ENCODE measurements around the gene ERI3. TPM values are rescaled to one million over a fixed set of nuclear protein-coding genes. Genes with fewer than 3 reads are reported as not detected.

Gene ERI3
- total and polyA plus RNA-seq, 10 of the 15 experiments (the other 5 are each of a cell fraction or from before 2014, with no cell fraction given), result 20.6 to 90.4 (median 41.2) TPM

DNA sequence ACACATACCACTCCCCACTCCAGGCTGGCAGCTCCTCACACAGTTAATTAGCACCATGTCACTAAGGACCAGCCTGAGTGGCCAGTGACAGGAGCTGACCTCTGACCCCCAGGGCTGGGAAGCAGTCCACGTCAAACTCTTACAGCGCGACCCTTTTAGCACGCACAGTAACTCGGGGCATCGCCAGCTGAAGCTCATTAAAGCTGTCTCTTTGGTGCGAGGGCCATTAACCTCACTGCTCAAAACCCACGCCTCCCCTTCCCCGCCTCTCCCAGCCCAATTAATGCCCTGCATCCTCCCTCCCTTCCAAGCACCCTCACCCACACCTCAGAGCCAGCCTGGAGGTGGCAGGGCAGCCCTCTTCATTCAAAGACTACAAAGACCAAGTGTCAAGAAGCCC lies 110.1 kb downstream of the ERI3 start:
- POLR2A ChIA-PET, result no interaction called here
- H3K27ac ChIP-seq (ENCODE audit: control insufficient read depth, insufficient read depth), result no peak overlapping the region
- no peaks in the 10 kb centered on the region for H3K27me3 ChIP-seq (replicated peaks in 1 of 2; ENCODE audit: control insufficient read depth in 2 of 2, insufficient read depth in 2 of 2, low read length in 1 of 2)
- BruUV-seq (replicated peaks), result no TSS peak
- no peak for DNase-seq (ENCODE audit: low read depth, low spot score)
- H3K9ac ChIP-seq (ENCODE audit: control insufficient read depth, insufficient read depth, low read length), result no peak overlapping the region
- no peaks in the 10 kb centered on the region for H3K9me3 ChIP-seq (replicated peaks; ENCODE audit: control insufficient read depth, insufficient read depth, low read length)
- CTCF ChIA-PET, result no interaction called here
- no peak overlapping the region for H3K4me3 ChIP-seq
- no peak for ATAC-seq
- in situ Hi-C loops (cut with MboI), result no loop called here
- intact Hi-C loops (cut with micrococcal nuclease; ENCODE audit: unreplicated experiment), result no loop called here
- FAIRE-seq, result no peak
- H3K36me3 ChIP-seq (ENCODE audit: control insufficient read depth in 2 of 2, insufficient read depth in 2 of 2, low read length in 1 of 2), result peaks cover 0 to 1% of the 10 kb centered on the region in 2 experiments; a peak in 2 of 4 replicates
- no peaks in the 10 kb centered on the region for H3K4me1 ChIP-seq (ENCODE audit: control insufficient read depth, insufficient read depth, low read length)
- over 99% methylated on average over 9 of the region's 9 CpGs for WGBS (ENCODE audit: insufficient coverage, insufficient replicate concordance, low lambda C conversion rate, missing lambda C conversion rate)
- H3K79me2 ChIP-seq (ENCODE audit: control insufficient read depth, insufficient read depth, low read length), result no peaks in the 10 kb centered on the region
- H2AFZ ChIP-seq (ENCODE audit: control insufficient read depth, low read depth, low read length), result no peak overlapping the region
- SMC1A ChIA-PET (ENCODE audit: uncharacterized antibody, unreplicated experiment), result no interaction called here
- RAD21 ChIA-PET (ENCODE audit: unreplicated experiment), result no interaction called here
- no peaks in the 10 kb centered on the region for H4K20me1 ChIP-seq (ENCODE audit: control insufficient read depth, insufficient read depth)
- H3K4me2 ChIP-seq (ENCODE audit: control insufficient read depth, insufficient read depth), result no peak overlapping the region
- TF ChIP-seq ZBTB4 (CRISPR knock-in tag; IDR thresholded peaks at IDR 0.05) (no peak), EGR1 (IDR thresholded peaks at IDR 0.05; ENCODE audit: borderline replicate concordance in 1 of 2, low read depth in 2 of 2, low read length in 2 of 2) (no peak), SMAD1 (IDR thresholded peaks at IDR 0.05; ENCODE audit: low read depth, partially characterized antibody) (no peak), JUNB (IDR thresholded peaks at IDR 0.05) (no peak), ZNF622 (IDR thresholded peaks at IDR 0.05) (no peak), EED (IDR thresholded peaks at IDR 0.05; ENCODE audit: low read depth) (no peak), TCF7 (IDR thresholded peaks at IDR 0.05; ENCODE audit: borderline replicate concordance) (no peak), RELB (IDR thresholded peaks at IDR 0.05; ENCODE audit: low read depth) (no peak), TCF12 (IDR thresholded peaks at IDR 0.05; ENCODE audit: low read depth, low read length) (no peak), FOS (IDR thresholded peaks at IDR 0.05; ENCODE audit: borderline replicate concordance, extremely low read depth, insufficient read length) (no peak), ZZZ3 (IDR thresholded peaks at IDR 0.05; ENCODE audit: control insufficient read depth, insufficient read length, low read depth) (no peak), IRF4 (IDR thresholded peaks at IDR 0.05; ENCODE audit: low read depth, low read length) (no peak), NFIC (IDR thresholded peaks at IDR 0.05; ENCODE audit: low read depth, low read length) (no peak)
- TF ChIP-seq, protein P1, sequence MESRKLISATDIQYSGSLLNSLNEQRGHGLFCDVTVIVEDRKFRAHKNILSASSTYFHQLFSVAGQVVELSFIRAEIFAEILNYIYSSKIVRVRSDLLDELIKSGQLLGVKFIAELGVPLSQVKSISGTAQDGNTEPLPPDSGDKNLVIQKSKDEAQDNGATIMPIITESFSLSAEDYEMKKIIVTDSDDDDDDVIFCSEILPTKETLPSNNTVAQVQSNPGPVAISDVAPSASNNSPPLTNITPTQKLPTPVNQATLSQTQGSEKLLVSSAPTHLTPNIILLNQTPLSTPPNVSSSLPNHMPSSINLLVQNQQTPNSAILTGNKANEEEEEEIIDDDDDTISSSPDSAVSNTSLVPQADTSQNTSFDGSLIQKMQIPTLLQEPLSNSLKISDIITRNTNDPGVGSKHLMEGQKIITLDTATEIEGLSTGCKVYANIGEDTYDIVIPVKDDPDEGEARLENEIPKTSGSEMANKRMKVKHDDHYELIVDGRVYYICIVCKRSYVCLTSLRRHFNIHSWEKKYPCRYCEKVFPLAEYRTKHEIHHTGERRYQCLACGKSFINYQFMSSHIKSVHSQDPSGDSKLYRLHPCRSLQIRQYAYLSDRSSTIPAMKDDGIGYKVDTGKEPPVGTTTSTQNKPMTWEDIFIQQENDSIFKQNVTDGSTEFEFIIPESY (IDR thresholded peaks at IDR 0.05), result no peak

All from GM12878 (cell line).